Measurements from ENCODE around the gene NDFIP1. TPM values are rescaled to one million over a fixed set of nuclear protein-coding genes. Genes with fewer than 3 reads are reported as not detected.

NDFIP1 gene
- total and polyA plus RNA-seq, 2 of the 8 experiments (the other 6 are each of a cell fraction or from before 2014, with no cell fraction given), result 8.8 to 27.1 TPM

GRCh38 chr5:142150431-142150830, 41.9 kb downstream of the NDFIP1 start:
- no peak overlapping the region for H3K14ac ChIP-seq (ENCODE audit: insufficient read length)
- no peaks in the 10 kb centered on the region for H3K23me2 ChIP-seq (ENCODE audit: low read depth, low read length)
- H2AK5ac ChIP-seq (ENCODE audit: low read depth, low read length), result no peak overlapping the region
- H4K20me1 ChIP-seq (replicated peaks in 1 of 2; ENCODE audit: control insufficient read depth in 1 of 2, insufficient read depth in 2 of 2, low read length in 2 of 2), result no peaks in the 10 kb centered on the region
- no peaks in the 10 kb centered on the region for H3K79me1 ChIP-seq (ENCODE audit: low read depth, low read length)
- no peak overlapping the region for H3K4me3 ChIP-seq (ENCODE audit: extremely low read depth in 1 of 4, insufficient read depth in 2 of 4, low read depth in 3 of 4, low read length in 4 of 4)
- peaks cover 0 to 7% (median 3%) of the 10 kb centered on the region in 4 experiments; a peak in 2 of 7 replicates for H3K4me1 ChIP-seq (replicated peaks in 1 of 4; ENCODE audit: control insufficient read depth in 3 of 4, insufficient read depth in 4 of 4, low read length in 3 of 4)
- H2BK12ac ChIP-seq (ENCODE audit: low read depth, low read length), result no peak overlapping the region
- no peak overlapping the region for H3K4me2 ChIP-seq (ENCODE audit: insufficient read depth in 1 of 2, low read depth in 2 of 2, low read length in 2 of 2)
- ChIA-PET CTCF (ENCODE audit: partially characterized antibody) (interaction anchor here (0.5 to 1.7 kb wide), 3 partner anchors 15 to 488 kb away, joined by 3 to 5 read pairs (median 3); no protein-coding TSS in a partner anchor), POLR2A (ENCODE audit: partially characterized antibody) (no interaction called here)
- no peak overlapping the region for H3K56ac ChIP-seq (replicated peaks; ENCODE audit: insufficient read length, low read depth, low read length)
- H3K9ac ChIP-seq (replicated peaks in 1 of 4; ENCODE audit: extremely low read depth in 1 of 4, low read depth in 3 of 4, low read length in 3 of 4), result no peak overlapping the region
- no peak overlapping the region for H2AFZ ChIP-seq (ENCODE audit: low read length)
- H3K27me3 ChIP-seq (replicated peaks in 1 of 4; ENCODE audit: control insufficient read depth in 3 of 4, extremely low read depth in 1 of 4, insufficient read depth in 3 of 4, low read length in 3 of 4), result no peaks in the 10 kb centered on the region
- 97% methylated on average over 6 of the region's 8 CpGs; no CpG with 5 or more reads in 1 of the 2 experiments for WGBS, 2 experiments (ENCODE audit: extremely low coverage in 1 of 2, insufficient coverage in 1 of 2, insufficient read length in 1 of 2, insufficient replicate concordance in 2 of 2, low coverage in 1 of 2, low lambda C conversion rate in 2 of 2, missing lambda C conversion rate in 1 of 2)
- H4K5ac ChIP-seq (ENCODE audit: insufficient read length, low read depth, low read length), result no peak overlapping the region
- H3K4ac ChIP-seq (replicated peaks; ENCODE audit: insufficient read length, low read depth, low read length), result no peak overlapping the region
- DNase-seq (ENCODE audit: low read depth in 1 of 2, low spot score in 2 of 2), result no peak
- H3K27ac ChIP-seq (ENCODE audit: low read depth, low read length), result no peak overlapping the region
- FAIRE-seq, result no peak
- H2BK120ac ChIP-seq (replicated peaks; ENCODE audit: low read depth, low read length), result no peak overlapping the region
- H2BK20ac ChIP-seq (ENCODE audit: low read length), result no peak overlapping the region
- H3K79me2 ChIP-seq (ENCODE audit: control insufficient read depth in 1 of 2, insufficient read depth in 2 of 2, low read length in 2 of 2), result no peaks in the 10 kb centered on the region
- H3K18ac ChIP-seq (ENCODE audit: extremely low read depth, low read length), result no peak overlapping the region
- H2BK15ac ChIP-seq (ENCODE audit: low read length), result no peak overlapping the region
- no peak overlapping the region for H4K91ac ChIP-seq (replicated peaks; ENCODE audit: insufficient read length, low read length)
- H4K8ac ChIP-seq (ENCODE audit: extremely low read depth, insufficient read depth, low read length), result no peak overlapping the region
- H3K23ac ChIP-seq (ENCODE audit: insufficient read length), result no peak overlapping the region
- H3K9me3 ChIP-seq (ENCODE audit: insufficient read depth in 2 of 2, low read depth in 1 of 2, low read length in 1 of 2), result no peaks in the 10 kb centered on the region
- no peak overlapping the region for H2BK5ac ChIP-seq (ENCODE audit: low read depth, low read length)
- H3K36me3 ChIP-seq (ENCODE audit: control insufficient read depth in 2 of 4, insufficient read depth in 4 of 4, low read length in 3 of 4), result peaks cover 0 to 18% (median 7%) of the 10 kb centered on the region in 4 experiments; a peak in 3 of 8 replicates
- TF ChIP-seq RXRA (IDR thresholded peaks at IDR 0.05; ENCODE audit: insufficient read depth, low read depth, low read length) (no peak), TEAD4 (IDR thresholded peaks at IDR 0.05; ENCODE audit: low read depth, low read length) (no peak), JUND (IDR thresholded peaks at IDR 0.05; ENCODE audit: low read length) (no peak), BACH1 (IDR thresholded peaks at IDR 0.05; ENCODE audit: low read length) (no peak), TAF7 (optimal IDR thresholded peaks at IDR 0.05; ENCODE audit: borderline replicate concordance, low read depth, low read length) (no peak), CREB1 (IDR thresholded peaks at IDR 0.05) (no peak), NANOG (IDR thresholded peaks at IDR 0.05; ENCODE audit: insufficient read depth, low read depth, low read length, poor library complexity, severe bottlenecking) (no peak), RFX5 (IDR thresholded peaks at IDR 0.05; ENCODE audit: borderline replicate concordance, low read depth, low read length) (no peak), RAD21 (IDR thresholded peaks at IDR 0.05 in 1 of 2, conservative IDR thresholded peaks at IDR 0.05 in 1 of 2; ENCODE audit: low read depth in 2 of 2, low read length in 2 of 2) (no peak)
